D341Med (cell line): Measurements from ENCODE around the gene TAC3.
"Not testable (repeated sequence)": the region's sequence is repeated elsewhere in the genome, so short reads cannot be mapped to it uniquely, and the experiment has no call there.

Experiments used
- DNase-seq: peaks from one replicate; pipeline ENCODE4 v3.0.0; 2012; ENCODE audit warnings: low spot score

Gene TAC3

DNA sequence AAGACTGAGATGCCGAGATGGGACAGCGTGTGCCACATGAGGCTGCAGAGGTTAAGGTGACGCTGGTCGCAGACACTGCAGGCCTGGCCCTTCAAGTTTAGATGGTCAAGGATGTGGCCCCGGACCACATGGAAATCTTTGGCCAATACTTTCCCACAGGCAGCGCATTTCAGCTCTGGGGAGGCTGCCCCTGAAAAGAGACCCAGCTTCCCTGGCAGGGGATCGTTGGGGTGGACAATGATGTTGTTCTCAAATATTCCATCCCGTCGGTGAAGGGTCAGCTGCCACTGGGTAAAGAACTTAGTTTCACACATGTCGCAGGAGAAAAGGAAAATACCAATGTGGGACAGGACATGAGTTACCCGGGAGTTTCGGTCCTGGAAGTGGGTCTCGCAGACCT, 12.9 kb downstream of the TAC3 start:
- no peak for DNase-seq

DNA sequence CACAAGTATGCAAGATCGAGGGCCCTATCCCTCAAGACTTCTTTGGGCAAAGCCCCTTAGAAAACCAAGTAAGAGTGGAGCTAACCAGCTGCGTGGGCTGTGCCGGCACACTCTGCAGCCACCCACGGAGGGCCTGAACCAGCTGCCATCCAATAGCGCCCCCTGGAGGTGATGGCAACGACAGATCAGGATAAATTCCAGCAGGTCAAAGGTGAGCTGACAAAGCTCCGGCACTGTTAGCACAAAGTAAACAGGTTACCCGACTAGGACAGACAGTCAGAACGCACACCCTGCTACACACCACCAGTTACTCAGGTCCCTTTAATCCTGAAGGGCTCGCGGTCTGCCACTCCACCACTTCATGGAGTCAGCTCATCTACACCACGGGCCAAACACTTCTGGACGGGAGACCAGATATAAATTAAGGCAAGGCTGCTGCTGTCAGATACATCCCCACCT, 14.9 kb downstream of the TAC3 start:
- DNase-seq: peak; percentile 86

DNA sequence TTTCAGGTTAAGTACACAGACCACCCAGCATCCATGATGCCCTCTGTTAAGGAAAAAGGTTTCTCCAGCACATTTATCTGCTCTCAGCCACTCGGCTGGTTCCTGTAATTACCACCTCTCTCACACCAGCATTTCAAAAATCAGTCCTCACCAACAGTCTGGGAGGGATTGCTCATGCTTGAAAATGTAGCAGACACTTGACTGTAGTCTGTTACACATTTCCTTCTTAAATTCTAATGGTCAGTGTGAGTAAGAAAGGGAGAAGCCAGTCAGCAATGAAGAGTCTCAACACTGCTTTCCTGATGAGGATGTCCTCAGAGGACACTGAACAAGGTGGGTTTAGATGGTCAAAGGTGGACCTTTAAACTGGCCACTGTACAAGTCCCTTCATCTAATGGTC, 15.9 kb downstream of the TAC3 start:
- no peak for DNase-seq

DNA sequence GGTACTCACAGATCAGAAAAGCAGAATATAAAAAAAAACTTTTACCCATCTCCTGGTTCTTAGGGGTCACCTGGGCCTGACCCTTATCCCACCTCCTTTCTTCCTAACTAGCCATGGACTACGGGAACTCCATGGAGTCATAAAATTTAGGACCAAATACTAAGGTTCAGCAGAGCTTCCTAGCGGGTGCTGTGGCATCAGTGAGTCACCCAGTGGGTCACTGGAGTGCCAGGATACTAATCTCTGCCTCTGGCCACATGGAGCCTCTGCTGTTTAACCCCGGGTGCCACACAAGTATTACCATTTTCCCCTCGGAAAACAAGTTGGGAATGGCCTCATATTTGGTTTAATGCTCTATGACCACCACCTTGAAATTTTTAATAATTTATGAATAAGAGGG, 16.9 kb downstream of the TAC3 start:
- no peak for DNase-seq

DNA sequence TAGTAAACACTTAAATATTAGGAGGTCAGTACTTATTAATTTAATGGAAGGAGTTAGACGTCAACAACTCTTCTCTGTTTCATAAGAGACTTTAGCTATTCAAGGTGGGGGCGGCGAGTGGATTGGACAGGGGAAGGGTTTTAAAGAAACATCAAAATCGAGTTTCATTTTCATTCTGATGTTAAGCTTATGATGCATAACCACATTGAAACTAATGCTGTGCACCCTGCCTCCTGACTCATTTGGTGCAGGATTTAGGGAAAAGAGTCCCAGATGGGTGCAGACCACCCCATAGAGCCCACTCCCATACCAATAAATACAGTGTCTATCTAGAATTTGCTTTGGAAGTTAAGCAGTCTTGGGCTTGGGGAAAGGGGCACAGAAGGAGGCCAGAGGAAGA, 17.3 kb downstream of the TAC3 start:
- no peak for DNase-seq

DNA sequence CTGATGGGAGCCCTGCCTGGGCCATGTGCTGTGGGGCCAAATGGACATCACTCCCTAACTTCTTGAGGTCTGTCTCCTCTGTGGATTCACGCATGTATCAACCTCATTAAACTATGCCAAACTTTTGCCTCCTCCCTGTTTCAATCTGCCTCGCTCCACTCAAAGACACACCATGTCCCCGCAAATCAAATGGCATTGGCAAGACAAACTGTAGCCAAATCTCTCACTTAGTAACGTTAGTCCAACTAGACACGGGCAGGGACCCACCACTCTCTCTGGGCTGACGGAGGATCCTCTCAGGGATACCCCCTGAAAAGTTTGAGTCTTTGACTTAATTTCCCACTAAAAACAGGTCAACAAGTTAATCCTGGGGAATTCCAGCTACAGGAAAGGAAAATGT, 18.0 kb downstream of the TAC3 start:
- no peak for DNase-seq

DNA sequence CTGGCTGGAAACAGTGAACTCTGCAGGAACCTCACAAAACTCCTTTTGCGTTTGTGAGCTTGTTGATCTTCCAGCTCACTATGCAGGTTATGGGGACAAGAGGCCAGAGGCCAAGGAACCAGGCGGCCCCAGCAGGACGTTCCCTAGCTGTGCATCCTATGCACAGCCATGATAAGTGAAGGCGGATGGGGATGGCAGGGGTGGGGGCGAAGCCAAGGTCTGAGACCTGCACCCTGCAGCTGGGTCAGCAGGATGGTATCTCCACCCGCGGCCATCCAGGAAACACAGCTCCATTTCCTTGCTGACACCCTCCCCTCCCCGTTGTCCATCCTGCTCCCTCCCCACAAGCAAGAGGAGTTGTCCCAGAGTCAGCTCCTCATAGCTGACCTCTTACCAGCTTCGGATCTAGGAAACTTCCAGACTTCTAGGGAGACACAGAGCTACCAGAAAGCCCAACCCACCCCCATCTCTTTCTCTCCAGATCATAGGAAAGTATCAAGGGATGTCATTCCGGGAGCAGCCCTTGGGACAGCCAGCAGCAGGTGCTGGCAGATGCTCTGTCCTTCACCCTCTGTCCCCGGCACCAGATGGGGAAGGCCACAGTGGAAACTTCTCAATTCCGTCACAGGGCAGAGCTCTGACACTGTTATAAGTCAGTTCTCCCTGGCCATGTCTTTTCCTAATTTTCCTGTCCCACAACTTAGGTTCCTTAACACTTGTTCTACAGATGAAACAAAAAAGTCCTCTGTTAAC, 19.4 kb downstream of the TAC3 start:
- no peak for DNase-seq

DNA sequence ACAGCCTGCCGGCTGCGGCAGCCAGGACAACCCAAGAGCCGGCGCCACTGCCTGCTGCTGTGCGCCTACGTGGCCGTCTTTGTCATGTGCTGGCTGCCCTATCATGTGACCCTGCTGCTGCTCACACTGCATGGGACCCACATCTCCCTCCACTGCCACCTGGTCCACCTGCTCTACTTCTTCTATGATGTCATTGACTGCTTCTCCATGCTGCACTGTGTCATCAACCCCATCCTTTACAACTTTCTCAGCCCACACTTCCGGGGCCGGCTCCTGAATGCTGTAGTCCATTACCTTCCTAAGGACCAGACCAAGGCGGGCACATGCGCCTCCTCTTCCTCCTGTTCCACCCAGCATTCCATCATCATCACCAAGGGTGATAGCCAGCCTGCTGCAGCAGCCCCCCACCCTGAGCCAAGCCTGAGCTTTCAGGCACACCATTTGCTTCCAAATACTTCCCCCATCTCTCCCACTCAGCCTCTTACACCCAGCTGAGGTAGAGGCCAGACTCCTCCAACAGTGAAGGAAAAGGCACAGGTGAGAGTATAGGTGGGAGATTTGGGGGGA, 20.3 kb downstream of the TAC3 start:
- DNase-seq: no peak

DNA sequence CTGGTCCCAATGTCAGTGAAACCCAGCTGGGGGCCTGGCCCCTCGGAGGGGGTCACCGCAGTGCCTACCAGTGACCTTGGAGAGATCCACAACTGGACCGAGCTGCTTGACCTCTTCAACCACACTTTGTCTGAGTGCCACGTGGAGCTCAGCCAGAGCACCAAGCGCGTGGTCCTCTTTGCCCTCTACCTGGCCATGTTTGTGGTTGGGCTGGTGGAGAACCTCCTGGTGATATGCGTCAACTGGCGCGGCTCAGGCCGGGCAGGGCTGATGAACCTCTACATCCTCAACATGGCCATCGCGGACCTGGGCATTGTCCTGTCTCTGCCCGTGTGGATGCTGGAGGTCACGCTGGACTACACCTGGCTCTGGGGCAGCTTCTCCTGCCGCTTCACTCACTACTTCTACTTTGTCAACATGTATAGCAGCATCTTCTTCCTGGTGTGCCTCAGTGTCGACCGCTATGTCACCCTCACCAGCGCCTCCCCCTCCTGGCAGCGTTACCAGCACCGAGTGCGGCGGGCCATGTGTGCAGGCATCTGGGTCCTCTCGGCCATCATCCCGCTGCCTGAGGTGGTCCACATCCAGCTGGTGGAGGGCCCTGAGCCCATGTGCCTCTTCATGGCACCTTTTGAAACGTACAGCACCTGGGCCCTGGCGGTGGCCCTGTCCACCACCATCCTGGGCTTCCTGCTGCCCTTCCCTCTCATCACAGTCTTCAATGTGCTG, 21.0 kb downstream of the TAC3 start:
- DNase-seq: no peak

DNA sequence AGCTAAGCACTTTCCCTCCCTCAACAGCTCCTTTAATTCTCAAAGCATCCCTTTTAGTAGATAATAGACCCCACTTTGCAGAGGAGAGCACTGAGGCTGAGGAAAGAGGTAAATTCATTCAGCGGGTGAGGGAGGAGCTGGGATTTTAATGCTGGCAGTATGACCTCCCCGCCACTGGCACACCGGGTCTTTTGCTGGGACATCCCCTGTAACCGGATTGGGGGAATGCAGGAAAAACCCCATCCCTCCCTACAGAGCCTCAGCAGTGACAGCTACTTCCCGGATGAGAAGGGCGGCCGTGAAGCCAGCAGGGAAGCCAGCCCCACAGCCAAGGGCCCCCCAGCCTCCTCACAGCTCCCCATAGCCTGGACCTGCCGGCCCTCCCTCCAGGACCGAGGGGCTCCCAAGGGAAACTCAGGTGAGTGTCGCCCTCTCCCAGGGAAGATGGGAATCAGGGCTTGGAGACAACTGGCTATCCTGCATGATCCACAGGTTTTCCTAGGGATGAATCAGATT, 22.0 kb downstream of the TAC3 start:
- DNase-seq: no peak

DNA sequence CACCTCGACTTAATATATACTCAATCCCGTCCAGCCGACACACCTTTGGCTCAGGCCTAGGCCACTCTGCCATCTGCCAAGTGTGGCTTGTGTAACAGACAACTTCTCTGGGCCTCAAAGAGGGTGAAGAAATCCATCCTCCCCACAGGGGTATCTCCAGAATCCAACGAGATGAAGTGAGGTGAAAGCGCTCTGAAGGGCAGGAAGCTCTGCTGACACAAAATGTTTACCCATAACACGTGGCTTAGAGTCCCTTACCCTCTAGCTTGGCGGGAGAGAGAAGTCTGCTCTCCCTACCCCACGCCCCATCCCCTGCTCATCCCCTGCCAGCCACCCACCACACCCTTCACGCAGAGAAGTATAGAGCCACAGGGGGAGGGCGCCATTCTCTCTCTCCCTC, 23.0 kb downstream of the TAC3 start:
- no peak for DNase-seq

DNA sequence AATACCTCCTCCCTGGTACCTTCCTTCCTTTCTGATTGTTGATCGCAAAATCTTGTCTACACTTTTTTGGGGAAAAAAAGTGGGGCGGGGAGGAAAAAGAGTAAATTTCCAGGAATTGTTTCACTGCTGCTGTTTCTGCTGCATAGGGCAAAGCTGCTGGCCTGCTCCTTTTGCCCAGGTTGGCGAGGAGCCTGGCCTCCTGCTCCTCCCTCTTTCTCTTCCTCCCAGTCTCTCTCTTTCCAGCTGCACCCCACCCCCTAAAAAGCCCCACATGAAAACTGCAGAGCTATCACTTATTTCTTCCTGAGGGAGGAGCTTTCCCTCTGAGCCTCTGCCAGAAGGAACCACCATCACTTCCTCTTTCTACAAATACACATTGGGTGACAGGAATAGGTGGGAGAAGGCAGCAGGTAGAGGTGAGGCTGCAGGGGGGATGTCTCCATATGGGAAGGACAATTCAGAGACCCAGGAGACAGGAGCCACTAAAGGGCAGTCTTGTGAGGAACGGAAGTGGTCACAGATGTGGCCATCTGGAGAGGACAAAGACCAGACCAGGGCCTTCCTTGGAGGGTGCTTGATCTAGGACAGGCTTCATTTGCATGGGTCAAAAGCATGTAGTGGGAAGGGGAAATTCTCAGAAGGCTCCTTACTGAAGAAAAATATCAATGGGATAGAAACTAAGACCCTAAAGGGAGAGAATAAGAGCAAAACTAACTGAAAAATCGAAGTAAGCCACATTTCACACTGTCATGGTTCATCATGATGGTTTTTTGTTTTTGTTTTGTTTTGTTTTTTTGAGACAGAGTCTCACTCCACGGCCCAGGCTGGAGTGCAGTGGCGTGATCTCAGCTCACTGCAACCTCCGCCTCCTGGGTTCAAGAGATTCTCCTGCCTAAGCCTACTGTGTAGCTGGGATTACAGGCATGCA, 24.7 kb downstream of the TAC3 start:
- no peak for DNase-seq

DNA sequence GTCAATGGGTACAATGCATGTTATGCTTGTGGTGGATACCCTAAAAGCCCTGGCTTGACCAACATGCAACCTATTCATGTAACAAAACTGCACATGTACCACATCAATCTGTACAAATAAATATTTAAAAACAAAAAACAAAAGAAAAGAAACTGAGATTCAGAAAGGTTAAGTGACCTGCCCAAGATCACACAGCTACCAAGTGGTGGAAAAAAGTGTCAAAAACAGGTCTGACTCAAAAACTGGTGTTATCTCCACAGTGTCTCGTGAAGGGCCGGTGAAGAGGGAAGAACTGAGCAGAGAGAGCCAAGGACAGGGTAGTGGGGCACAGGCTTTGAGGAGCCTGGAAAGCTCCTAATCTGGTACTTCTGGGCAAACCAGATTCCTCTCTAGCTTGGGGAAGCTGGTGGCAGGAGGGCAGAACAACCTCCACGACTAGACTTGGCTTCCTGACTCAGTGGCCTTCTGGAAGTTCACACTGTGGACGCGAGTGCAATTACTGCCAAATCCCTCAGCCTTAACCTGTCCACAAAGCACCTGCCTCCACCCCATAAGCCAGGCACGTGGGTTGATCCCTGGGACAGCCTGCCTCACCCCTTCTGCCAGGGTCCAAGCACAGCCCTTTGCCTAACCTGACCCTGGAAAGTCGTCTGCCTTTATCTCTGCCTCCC, 25.5 kb downstream of the TAC3 start:
- no peak for DNase-seq

DNA sequence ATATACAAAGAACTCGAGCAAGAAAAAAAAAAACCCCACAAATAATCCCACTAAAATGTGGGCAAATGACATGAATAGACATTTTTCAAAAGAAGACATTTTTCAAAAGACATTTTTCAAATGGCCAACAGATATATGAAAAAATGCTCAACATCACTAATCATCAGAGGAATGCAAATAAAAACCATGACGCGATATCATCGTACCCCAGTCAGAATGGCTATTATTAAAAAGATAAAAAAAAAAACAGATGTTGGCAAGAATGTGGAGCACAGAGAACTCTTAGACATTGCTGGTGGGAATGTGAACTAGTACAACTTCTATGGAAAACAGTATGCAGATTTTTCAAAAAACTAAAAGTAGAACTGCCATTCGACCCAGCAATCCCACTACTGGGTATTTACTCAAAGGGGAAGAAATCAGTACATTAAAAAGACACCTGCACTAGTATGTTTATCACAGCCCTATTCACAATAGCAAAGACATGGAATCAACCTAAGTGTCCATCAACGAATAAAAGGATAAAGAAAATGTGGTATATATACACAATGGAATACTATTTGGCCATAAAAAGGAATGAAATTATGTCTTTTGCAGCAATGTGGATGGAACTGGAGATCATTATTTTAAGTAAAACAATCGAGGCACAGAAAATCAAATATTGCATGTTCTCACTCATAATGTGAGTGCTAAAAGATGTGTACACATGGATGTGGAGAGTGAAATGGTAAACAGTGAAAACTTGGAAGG, 26.3 kb downstream of the TAC3 start:
- DNase-seq: no peak

DNA sequence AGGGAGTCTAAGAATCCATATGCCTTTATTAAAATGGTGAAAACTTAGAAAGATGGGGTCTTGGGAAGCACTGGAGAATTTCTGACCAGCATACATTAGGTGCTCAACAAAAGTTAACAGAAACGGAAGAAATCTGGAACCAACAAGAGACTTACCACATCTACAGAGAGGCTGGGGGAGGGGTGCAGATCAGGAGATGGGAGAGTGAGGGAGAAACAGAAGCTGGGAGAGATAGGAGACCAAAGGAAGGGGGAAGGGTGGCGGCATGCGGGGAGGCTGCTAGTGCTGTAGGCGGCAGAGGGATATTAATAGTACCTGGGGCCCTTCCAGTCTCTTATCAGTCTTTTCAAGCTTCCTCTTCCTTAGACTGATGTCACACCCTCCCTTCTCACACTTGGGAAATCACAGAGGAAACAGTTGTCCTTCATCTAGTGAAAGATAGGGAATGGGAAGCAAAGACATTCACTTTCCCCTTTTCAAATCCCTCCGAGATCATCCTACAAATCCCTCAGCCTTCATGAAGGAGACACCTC, 28.1 kb downstream of the TAC3 start:
- DNase-seq: no peak

DNA sequence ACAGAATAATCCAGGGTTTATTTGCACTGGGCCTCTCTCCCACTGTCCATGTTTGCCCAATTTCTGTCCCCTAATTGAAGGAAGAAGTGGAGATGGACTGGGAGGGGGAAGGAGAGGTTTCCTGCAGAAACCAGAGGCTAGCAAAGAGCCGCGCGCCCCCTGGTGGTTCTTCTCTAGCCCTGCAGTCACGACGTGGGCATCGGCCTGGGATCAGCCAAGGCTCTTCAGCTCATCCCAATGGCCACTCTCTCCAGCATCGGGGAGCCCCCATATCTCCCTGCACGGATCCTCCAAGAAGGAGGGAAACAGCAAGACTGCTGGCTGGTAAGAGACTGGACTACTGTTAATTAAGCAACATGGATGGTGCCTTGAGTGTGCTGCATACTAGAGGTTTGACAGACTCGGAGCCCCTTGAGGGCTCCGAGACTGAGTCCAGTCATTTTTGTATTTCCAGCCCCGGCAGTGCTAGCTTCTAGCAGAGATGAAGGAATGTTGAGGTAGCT, 28.7 kb downstream of the TAC3 start:
- peak; percentile 89 for DNase-seq

DNA sequence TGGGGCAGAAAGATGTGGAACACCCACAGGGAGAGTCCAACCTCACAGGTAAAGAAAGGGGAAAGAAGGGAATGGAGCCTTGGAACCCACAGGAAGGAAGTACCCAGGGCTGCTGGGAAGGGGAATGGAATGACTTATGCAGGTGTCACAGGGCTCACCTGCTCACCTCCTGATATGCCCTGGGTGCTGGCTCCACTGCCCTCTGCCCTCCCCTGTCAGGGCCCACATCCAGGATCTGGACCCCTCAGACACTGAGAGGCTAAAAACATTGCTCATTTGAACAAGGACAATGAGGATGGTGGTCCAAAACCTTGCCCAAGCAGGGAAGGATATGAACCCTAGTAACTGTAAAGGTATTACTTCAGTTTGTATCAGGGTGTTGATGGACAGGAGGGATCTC, 29.3 kb downstream of the TAC3 start:
- no peak for DNase-seq

DNA sequence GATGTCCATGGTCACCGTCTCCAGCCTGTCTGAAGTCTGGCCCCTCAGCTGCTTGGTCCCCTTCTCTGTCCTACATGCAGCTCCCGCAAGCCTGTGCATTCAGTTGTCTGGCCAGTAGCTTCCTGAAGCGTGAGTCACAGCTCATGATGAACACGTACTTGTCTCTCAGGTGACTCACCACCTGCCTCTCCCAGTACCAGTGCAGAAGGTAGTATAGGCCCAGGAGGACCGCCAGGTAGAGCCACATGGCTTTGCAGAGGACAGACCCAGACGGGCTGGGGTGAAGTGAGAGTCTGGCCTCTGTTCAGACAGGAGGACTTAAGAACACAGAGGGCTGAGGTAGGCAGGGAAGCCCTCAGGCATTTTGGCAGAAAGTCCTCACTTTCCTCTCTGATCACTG, 30.6 kb downstream of the TAC3 start:
- not testable (repeated sequence) for DNase-seq

DNA sequence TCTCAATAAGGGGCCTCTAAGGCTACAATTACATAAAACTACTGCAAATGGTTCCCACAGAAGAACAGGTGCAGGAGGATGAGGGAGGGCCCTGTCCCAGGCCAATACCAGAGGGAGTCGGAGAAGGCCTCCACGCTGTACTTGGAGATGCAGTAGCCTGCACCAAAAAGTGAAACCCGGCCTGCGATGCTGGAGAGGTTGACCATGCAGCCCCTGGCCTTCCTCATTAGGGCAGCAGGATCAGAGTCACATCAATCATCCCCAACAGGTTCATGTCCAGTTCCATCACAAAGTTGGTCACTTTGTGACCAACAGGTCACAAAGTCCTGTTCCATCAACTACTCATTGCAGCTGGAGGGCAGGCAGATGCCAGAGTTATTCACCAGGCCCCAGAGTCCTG, 32.9 kb downstream of the TAC3 start:
- no peak for DNase-seq

DNA sequence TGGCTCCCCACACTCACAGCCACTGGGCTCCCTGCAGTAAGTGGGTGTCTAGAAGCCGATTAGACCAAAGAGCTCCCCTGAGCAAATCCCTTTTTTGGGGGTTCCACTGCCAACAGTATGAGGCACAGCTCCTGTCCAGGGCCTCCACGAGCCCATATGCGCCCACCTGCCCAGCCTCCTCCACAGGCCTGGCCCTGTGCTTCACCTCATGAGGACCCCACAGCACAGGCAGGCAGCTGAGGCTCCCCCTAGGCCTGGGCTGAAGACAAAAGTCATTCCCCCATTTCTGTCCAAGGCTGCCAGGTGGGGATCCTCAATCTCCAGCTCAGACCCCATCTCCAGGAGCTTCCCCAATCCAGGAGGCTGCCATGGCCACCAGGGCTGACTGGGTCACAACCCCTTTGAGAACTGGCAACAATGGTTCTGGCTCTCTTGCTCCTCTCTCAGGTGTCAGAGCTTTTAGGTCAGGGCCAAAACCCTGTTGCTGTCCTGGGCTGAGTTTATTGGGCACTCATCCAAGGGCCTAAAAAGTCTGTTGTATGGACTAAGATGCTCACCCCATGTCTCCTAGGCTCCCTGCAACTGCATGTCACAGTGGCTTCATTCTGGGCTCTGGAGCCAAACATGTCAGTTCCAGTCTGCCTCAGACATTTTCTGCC, 33.6 kb downstream of the TAC3 start:
- not testable (repeated sequence) for DNase-seq
